GM18499 (cell line): ENCODE data around the gene PRPF6.
A peak's percentile ranks its signal among the peaks of the same experiment; 100 is the strongest.

ENCODE experiments used
- ATAC-seq: cut with Tn5 transposase; IDR thresholded peaks from one replicate; pipeline ENCODE4 v1.9.1; 2021; ENCODE audit warnings: moderate number of reproducible peaks; ENCODE audit not compliant: insufficient read depth, unreplicated experiment

The PRPF6 gene

GRCh38 chr20:63980806-63981728 is at the start of gene PRPF6:
PRPF6 (plus strand) TSS chr20:63981132; CDS start chr20:63981246, 114 bp downstream.
- peak; percentile 36 for ATAC-seq

DNA sequence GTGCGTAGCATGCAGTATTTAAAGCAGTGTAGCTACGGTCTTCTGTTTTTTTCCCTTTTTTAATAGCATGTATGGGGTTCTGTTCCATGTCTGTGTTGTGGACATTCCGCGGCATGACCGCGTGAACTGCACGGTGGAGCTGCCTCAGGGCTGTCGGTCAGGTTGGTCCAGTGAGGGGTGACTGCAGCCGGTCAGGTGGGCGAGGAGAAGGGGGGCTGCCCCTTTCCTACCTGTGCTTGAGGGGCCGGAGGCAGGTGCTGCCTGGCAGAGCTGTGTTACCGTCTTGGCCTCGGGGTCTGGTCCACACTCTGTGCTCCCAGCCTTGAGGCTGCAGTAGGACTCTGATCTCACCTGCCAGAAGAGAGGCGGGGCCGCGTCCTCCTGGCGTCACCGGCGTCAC is 49.2 kb upstream of the PRPF6 start:
- ATAC-seq = no peak

DNA sequence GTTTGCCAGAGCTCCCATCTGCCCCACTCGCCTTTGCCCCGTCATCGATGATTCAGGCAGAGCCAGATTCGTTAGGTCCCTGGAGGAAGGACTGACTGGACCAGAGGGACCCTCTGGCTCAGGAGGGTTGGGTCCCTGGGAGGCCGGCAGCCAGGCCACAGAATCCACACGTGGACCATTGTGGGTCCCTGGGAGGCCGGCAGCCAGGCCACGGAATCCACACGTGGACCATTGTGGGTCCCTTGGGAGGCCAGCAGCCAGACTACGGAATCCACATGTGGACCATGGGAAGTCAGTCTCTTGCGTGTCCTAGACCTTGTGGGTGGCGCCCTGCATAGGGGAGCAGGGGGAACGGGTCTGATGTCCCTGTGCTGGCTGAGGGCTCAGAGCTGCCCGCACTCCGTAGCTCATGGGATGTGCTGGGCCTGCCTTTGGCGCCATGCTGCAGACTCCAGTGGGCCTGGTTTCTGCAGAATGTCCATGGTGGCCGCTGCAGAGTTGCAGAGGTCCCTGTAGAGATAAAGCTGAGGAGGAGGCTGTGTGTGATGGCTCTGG is 48.2 kb upstream of the PRPF6 start:
- no peak for ATAC-seq

DNA sequence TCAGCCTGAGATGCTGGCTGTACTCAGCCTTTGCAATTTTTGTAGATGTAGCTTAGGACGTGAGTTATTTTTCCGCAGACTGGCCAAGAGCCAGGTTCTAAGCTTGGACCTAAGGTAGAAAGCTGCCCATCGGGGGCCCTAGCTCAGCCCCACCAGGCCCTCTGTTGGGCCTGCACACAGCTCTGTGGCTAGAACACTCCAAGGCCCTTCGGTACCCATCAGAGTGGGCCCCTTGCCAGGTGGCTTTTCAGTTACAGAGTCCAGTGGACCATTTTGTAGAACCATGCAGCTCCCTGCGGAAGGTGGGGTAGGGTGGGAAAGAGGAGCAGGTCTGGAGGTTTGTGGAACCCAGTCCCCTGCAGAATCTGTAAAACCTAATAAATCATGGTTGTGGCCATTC is 47.3 kb upstream of the PRPF6 start:
- no peak for ATAC-seq

- no peak for ATAC-seq
These were observed 46.5 kb upstream of the PRPF6 start for GRCh38 chr20:63934271-63935068.

- ATAC-seq = no peak
These were observed 45.5 kb upstream of the PRPF6 start for GRCh38 chr20:63935447-63935846.

DNA sequence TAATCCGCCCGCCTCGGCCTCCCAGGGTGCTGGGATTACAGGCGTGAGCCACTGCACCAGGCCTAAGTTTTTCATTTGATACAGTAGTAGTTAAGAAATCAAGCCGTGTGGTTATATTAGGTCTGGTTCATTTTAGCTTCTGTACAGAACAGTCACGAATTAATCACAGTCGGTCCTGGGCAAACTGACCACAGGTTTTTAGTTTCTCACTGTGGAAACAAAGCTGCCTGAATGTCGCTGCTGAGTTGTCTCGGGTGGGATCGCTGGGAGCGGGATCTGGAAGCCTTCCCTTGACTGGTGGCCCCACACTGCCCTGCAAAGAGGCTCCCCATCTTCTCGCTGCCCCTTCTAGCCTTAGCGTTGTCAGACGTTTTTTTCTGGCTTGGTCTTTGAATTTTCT is 43.3 kb upstream of the PRPF6 start:
- no peak for ATAC-seq

DNA sequence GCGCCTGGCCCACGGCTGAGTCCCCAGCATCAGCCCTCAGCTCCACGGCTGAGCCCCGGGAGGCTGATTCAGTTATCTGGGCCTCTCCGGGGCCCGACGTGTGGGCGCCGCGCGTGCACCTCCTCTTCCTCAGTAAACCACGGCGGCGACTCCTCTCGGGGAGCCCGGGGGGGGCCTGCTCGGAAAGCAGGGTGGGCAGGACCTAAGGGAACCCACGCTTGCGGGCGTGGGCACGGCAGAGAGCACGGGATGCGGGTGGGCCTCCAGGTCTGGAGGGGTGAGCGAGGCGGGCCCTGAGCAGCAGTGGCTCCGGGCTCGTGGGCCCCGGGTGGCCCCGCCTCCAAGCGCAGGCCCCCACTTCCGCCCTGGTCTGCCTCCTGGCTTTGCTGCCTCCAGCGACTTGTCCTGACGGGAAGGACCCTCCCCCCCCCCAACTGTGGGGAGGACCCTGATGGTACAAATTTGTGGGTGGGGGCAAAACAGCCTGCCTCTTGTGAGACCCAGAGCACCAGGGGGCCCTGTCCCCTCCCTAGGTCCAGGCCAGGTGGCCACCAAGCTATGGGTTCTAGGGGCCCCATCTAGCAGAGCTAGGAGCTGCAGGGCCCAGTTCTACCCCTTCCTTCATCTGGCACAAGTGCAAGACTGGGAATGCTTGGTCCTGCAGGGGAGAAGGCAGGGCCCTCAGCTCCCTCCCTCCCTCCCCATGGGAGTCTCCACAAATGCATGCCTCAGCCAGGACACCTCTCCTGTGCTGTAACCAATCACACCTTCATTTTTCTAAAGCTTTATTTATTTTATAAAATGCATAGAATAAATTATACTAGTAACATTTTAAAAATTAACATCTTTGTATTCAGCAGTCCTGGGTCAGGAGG is 41.6 kb upstream of the PRPF6 start:
- ATAC-seq = no peak

GRCh38 chr20:63940071-63940471 is 40.9 kb upstream of the PRPF6 start:
- ATAC-seq = no peak

GRCh38 chr20:63940472-63941266 is 40.3 kb upstream of the PRPF6 start:
- no peak for ATAC-seq

DNA sequence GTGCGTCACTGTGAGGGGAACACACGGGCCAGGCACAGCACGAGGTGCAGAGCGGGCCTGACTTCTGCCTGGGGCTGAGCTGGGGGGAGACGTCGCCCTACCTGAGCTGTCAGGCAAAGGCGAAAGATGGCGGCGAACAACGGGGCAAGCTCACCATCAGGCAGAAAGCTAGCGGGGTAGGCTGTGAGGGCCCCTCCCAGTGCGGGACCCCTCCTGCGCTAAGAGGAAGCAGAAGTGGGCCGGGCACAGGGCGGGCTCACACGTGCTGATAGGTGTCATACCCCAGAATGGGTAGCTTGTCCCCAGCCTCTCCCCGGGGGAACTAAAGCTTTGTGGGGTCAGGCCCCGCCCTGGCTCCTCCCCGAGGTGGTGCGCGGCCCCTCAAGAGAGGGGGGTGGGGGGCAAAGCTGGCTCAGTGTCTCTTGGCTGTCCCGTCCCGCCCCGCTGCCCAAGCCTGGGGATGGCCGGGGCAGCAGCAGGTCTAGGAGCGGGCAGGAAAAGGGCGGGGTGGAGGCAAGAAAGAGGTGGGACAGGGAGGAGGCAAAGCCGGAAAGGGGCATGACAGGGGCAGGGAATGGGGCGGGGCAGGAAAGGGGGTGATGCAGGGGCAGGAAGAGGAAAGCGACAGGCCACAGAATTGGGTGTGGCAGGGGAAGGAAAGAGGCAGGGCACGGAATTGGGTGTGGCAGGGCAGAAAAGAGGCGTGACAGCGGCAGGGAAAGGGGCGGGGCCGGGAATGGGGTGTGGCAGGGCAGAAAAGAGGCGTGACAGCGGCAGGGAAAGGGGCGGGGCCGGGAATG is 39.5 kb upstream of the PRPF6 start:
- no peak for ATAC-seq

DNA sequence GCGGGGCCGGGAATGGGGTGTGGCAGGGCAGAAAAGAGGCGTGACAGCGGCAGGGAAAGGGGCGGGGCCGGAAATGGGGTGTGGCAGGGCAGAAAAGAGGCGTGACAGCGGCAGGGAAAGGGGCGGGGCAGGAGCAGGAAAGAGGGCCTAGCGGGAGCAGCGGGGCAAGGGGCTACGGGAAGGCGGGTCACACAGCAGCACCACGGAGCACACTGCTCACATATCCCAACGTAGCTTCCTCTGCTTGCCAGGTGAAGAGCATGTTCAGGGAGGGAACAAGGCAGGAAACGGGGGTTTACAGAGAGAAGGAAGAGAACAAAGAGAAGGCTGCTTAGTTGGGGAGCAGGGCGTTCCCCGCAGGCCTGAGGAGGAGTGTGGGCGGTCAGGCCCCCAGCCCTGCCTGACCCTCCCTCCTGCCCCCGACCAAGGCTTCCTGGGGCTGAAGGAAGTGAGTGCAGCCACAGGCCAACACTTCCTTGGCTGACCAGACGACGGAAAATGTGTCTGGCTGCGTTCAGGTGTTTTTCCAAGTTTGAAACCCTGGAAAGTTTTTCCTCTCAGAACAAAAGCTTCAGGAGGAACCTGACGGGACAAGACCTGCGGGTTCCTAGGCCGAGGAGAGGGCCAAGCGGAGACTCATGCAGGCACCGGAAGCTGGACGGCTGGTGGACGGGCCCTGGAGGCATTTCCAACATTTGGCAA is 38.5 kb upstream of the PRPF6 start:
- ATAC-seq = no peak

DNA sequence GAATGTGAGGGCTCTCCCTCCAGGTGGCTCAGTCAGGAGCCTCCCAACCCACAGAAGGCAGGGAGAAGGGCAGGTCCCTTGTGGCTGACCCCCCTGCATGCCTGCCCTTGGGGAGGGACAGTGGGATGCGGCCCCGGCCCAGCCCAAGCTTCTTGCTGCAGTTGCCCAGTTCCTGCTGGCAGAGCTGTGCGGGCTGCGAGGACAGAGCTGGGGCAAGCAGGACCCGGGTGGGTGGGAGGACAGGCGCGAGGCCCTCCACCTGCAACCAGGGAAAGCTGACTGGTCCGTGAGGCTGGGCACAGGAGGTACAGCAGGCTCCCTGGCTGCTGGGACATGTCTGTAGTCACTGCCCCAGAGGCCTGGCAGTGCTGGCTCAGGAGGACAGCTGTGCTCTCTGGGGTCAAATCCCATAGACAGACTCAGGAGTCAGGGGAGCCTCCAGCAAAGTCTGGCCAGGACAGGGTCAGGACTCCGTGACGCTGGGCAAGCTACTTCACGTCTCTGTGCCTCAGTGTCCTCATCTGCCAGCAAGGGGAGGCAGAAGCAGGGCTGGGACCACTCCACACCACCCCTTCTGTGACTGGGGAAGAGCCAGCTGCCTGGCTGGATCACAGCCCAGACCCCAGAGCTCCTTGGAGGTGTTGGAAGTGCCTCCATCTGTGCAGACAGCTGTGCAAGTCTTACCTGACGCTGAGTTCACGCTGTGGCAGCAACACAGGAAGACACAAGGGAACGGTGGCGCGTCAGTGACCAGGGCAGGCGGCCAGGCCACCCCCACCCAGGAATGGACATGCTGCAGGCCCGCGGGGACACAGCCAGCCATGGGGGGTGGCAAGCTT is 37.7 kb upstream of the PRPF6 start:
- ATAC-seq = no peak

- ATAC-seq = no peak
These were observed 37.2 kb upstream of the PRPF6 start for GRCh38 chr20:63943808-63944077.

GRCh38 chr20:63944078-63944941 is 36.6 kb upstream of the PRPF6 start:
- ATAC-seq = no peak

- no peak for ATAC-seq
These were observed 35.8 kb upstream of the PRPF6 start for GRCh38 chr20:63945031-63945658.
